ENCODE results near the gene CST7.

DNA sequence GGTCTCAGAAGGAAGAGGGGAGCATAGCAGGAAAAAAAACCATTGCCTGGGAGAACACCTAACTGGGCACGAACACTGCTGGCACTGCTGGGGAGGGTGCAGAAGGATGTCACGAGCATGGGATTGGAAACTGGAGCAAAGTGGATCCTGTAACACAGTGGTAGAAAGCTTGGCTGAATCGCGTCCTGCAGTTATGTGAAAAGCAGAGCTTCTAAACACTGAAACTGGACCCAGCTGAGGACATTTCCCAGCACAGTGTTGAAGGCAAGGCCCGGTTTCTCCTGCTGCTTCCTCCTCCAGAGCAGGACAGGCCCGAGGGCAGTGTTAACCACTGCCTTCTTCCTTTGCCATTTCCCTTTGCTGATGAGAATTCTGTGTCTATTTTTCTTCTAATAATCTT lies 36.7 kb downstream of the CST7 start:
- TF ChIP-seq, protein P1, sequence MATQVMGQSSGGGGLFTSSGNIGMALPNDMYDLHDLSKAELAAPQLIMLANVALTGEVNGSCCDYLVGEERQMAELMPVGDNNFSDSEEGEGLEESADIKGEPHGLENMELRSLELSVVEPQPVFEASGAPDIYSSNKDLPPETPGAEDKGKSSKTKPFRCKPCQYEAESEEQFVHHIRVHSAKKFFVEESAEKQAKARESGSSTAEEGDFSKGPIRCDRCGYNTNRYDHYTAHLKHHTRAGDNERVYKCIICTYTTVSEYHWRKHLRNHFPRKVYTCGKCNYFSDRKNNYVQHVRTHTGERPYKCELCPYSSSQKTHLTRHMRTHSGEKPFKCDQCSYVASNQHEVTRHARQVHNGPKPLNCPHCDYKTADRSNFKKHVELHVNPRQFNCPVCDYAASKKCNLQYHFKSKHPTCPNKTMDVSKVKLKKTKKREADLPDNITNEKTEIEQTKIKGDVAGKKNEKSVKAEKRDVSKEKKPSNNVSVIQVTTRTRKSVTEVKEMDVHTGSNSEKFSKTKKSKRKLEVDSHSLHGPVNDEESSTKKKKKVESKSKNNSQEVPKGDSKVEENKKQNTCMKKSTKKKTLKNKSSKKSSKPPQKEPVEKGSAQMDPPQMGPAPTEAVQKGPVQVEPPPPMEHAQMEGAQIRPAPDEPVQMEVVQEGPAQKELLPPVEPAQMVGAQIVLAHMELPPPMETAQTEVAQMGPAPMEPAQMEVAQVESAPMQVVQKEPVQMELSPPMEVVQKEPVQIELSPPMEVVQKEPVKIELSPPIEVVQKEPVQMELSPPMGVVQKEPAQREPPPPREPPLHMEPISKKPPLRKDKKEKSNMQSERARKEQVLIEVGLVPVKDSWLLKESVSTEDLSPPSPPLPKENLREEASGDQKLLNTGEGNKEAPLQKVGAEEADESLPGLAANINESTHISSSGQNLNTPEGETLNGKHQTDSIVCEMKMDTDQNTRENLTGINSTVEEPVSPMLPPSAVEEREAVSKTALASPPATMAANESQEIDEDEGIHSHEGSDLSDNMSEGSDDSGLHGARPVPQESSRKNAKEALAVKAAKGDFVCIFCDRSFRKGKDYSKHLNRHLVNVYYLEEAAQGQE (IDR thresholded peaks at IDR 0.05), result no peak
- TF ChIP-seq, protein P2, sequence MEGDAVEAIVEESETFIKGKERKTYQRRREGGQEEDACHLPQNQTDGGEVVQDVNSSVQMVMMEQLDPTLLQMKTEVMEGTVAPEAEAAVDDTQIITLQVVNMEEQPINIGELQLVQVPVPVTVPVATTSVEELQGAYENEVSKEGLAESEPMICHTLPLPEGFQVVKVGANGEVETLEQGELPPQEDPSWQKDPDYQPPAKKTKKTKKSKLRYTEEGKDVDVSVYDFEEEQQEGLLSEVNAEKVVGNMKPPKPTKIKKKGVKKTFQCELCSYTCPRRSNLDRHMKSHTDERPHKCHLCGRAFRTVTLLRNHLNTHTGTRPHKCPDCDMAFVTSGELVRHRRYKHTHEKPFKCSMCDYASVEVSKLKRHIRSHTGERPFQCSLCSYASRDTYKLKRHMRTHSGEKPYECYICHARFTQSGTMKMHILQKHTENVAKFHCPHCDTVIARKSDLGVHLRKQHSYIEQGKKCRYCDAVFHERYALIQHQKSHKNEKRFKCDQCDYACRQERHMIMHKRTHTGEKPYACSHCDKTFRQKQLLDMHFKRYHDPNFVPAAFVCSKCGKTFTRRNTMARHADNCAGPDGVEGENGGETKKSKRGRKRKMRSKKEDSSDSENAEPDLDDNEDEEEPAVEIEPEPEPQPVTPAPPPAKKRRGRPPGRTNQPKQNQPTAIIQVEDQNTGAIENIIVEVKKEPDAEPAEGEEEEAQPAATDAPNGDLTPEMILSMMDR (IDR thresholded peaks at IDR 0.05), result no peak
- TF ChIP-seq SREBF2 (IDR thresholded peaks at IDR 0.05) (no peak), FOSL2 (IDR thresholded peaks at IDR 0.05) (no peak), FOSL2 (CRISPR knock-in tag; IDR thresholded peaks at IDR 0.05) (no peak), NPAS2 (CRISPR knock-in tag; IDR thresholded peaks at IDR 0.05; ENCODE audit: borderline replicate concordance) (no peak), RFX5 (IDR thresholded peaks at IDR 0.05) (no peak), POLR2A (IDR thresholded peaks at IDR 0.05; ENCODE audit: low read length) (no peak), GATA3 (IDR thresholded peaks at IDR 0.05; ENCODE audit: borderline replicate concordance) (no peak), MYC (IDR thresholded peaks at IDR 0.05; ENCODE audit: borderline replicate concordance, low read length) (no peak), TFCP2L1 (CRISPR knock-in tag; IDR thresholded peaks at IDR 0.05) (no peak), EP300 (IDR thresholded peaks at IDR 0.05) (no peak), BHLHE40 (IDR thresholded peaks at IDR 0.05; ENCODE audit: low read depth, low read length) (no peak), SMC3 (IDR thresholded peaks at IDR 0.05) (no peak)
